Adipose tissue (tissue), 3 donors: ENCODE results near the gene NUP93. TPM values are rescaled to one million over a fixed set of nuclear protein-coding genes. Genes with fewer than 3 reads are reported as not detected.
"Not testable (repeated sequence)": the region's sequence is repeated elsewhere in the genome, so short reads cannot be mapped to it uniquely, and the experiment has no call there.

Source experiments
- H3K27ac ChIP-seq: one replicate; pipeline ENCODE4 v1.5.1; 2013; ENCODE audit warnings: low read depth, low read length
- WGBS, 3 donors: extraction: QIAGEN DNeasy Blood & Tissue Kit; methylation state at CpG; one replicate each; pipeline ENCODE4 v1.1.7; 2013; 5-methylcytosine and 5-hydroxymethylcytosine counted together
- polyA plus RNA-seq, 3 donors: library from polyadenylated mRNA; stranded (reverse); fragments of 200-250 nt; gene quantifications; one replicate each; pipeline ENCODE4 v1.2.3, GENCODE V29; 2013
- donor health status: healthy with polysubstance abuse.
- donor health status: Bipolar disorder and iron deficiency.
- donor health status: healthy.

Gene NUP93
- polyA plus RNA-seq, 3 donors, result 10.1 to 32.1 (median 19.8) TPM

DNA sequence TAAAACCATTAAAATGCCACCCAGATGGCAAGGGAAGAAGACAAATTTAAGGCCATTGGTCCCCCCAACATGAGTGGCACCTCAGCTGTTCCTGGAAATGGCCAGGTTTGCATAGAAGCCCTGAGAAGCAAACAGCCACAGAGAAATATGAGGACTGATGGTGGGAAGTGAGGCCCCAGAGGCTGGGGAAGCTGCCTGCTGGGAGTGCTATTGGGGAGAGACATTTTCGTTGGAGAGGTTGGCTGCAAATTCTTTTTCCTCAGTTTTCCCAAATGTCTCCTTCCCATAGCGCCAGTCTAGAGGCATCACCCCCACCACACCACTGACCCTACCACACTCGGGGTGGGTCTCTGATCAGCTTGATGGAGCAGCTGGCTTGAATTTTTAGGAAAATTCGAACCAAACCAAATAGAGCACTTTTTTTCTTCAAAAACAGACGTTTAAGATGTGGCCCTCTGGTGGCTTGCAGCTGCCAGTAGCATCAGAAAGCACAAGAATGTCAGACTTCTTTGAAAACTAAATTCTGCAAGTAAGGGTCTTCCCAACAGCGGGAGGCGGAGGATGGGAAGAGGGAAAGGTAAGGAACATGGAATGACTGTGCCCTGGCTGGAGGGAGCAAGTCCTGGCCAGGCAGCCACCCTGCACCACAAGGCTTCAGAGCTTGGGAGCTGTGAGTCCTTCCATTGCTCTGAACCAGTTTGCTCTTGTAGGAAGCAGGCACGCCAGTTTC lies 121.9 kb downstream of the NUP93 start:
- H3K27ac ChIP-seq, result no peak overlapping the region
- 64 to 70% (median 64%) methylated on average over 8 of the region's 8 CpGs for WGBS, 3 donors

DNA sequence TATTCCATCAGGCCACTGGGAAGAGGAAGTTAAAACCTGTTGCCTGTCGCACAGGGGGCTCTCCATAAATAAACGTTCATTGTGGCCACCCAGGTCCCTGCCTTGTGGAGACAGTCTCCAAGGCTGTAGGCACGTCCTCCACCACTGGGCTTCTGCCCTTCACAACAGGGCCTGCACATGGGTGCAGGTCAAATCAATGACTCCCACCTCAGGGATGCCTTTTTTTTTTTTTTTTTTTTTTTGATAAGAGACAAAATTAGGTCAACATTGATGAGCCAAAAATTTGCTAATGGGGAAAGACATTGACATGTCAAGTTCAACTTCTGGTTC lies 122.4 kb downstream of the NUP93 start:
- H3K27ac ChIP-seq, result no peak overlapping the region
- WGBS, 3 donors, result 62 to 85% (median 63%) methylated on average over 3 of the region's 3 CpGs

DNA sequence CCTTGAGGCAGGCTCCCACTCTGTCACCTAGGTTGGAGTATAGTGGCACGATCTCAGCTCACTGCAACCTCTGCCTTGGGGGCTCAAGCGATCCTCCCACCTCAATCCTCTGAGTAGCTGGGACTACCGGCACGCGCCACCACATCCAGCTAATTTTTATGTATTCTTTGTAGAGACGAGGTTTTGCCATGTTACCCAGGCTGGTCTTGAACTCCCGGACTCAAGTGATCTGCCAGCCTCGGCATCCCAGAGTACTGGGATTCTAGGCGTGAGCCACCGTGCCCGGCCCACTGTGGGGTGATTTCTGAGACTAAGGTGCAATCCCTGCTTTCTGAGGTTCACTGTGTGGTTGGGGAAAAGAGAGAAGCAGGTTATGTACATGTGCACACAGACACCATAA lies 123.0 kb downstream of the NUP93 start:
- no peak overlapping the region for H3K27ac ChIP-seq
- 96 to 98% (median 97%) methylated on average over 11 of the region's 11 CpGs for WGBS, 3 donors

- WGBS, 3 donors, result 93 to 95% (median 93%) methylated on average over 6 of the region's 6 CpGs
- no peak overlapping the region for H3K27ac ChIP-seq
Measured at GRCh38 chr16:56855201-56855600, 125.3 kb downstream of the NUP93 start.

DNA sequence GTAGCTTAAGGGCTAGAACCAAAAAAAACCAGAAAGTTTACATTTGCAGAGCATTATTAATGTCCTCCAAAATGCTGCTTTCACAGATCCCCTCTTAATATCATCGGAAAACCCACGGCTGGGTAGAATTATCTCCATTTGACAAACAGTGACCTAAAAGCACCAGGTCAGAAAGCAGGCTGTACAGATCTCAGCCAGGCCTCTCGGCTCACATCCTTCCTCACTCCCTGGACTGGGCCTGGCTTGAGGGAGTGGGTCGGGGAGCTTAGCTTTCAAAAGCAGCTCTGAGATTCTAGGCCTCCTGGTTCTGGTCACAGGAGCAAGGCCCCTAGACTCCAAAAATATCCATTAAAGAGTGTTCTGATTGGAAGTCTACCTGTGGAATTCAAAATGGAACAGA lies 126.0 kb downstream of the NUP93 start:
- WGBS, 3 donors, result 70 to 76% (median 72%) methylated on average over 4 of the region's 4 CpGs
- no peak overlapping the region for H3K27ac ChIP-seq

GRCh38 chr16:56856876-56857447 lies 127.0 kb downstream of the NUP93 start:
- 38 to 71% (median 68%) methylated on average over 6 of the region's 6 CpGs for WGBS, 3 donors
- no peak overlapping the region for H3K27ac ChIP-seq

- H3K27ac ChIP-seq, result no peak overlapping the region
- 50 to 90% (median 75%) methylated on average over 14 of the region's 14 CpGs for WGBS, 3 donors
Measured at GRCh38 chr16:56858374-56858773, 128.4 kb downstream of the NUP93 start.

GRCh38 chr16:56859636-56860035 lies 129.7 kb downstream of the NUP93 start:
- 83 to 88% (median 84%) methylated on average over 2 of the region's 2 CpGs for WGBS, 3 donors
- no peak overlapping the region for H3K27ac ChIP-seq

DNA sequence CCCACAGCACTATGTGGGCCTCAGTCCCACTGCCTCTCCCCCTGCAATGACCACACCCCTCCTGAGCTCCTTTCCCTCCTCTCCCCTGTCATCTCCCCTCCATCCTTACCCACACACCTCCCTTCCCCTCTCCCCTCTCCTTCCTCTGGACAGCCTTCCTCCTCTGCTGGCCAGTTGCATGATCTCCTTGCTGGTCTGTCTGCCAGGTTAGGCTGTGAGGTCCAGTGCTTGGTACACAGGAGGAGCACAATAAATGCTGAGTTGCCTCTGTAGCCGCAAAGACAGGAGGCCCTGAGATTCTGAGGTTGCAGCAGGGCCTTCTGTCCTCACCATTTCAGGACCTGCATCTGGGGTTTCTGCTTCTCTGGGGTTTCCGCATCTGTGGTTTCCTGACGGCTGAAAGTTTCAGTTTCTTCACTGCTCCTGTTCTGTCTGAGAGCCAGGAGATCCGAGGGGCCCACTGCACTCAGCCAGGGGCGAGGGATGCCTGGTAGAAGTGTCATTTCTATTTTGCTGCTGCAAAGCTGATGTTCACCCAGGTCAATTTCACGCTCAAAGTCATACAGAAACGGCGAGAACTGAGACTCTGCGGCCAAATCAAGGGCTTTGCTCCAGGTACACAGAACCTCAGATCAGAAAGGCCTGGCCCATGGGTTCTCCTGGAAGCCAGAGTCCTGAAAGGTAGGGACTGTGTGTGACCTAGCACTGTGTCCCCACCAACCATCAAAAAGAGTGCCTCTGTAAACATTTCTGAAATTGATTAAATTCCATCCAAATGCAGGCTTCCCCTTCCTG lies 130.5 kb downstream of the NUP93 start:
- WGBS, 3 donors, result 50 to 64% (median 53%) methylated on average over 9 of the region's 9 CpGs
- H3K27ac ChIP-seq, result no peak overlapping the region

GRCh38 chr16:56861092-56861610 lies 131.2 kb downstream of the NUP93 start:
- H3K27ac ChIP-seq, result no peak overlapping the region
- 26 to 52% (median 46%) methylated on average over 3 of the region's 3 CpGs for WGBS, 3 donors

- WGBS, 3 donors, result 92 to 96% (median 94%) methylated on average over 8 of the region's 8 CpGs
Measured at GRCh38 chr16:56861756-56862155, 131.8 kb downstream of the NUP93 start.

DNA sequence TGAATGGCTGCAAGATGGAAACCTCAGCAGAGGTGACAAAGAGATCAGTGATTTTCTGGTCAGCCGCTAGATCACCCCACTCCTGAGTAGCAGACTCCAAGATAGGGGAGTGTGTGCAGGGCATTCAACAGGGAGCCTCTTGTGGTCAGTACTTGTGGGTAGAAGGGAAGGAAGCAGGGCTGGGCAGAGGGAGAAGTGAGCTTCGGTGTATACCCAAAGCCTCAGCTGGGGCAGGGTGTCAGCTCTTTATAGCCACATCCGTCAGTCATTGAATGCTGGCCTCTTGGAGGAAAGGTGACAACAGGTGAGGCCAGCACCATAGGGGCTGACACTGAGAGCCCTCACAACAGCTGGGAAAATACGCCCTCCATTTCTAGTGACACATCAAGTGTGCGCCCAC lies 132.8 kb downstream of the NUP93 start:
- H3K27ac ChIP-seq, result no peak overlapping the region
- WGBS, 3 donors, result 68 to 95% (median 77%) methylated on average over 5 of the region's 5 CpGs

More at GRCh38 chr16:56861756-56862155, 131.8 kb downstream of the NUP93 start:
- no peak overlapping the region for H3K27ac ChIP-seq

- WGBS, 3 donors, result 82 to 84% (median 83%) methylated on average over 12 of the region's 12 CpGs
- H3K27ac ChIP-seq, result no peak within 1 kb of the TSS
Measured at GRCh38 chr16:56864960-56865359, 135.0 kb downstream of the NUP93 start, which contains the start of gene SLC12A3. Gene SLC12A3 (plus strand): TSS chr16:56865207. CDS start chr16:56865236, 29 bp downstream.

- 96 to 98% (median 96%) methylated on average over 12 to 13 of the region's 13 CpGs for WGBS, 3 donors
- no peak overlapping the region for H3K27ac ChIP-seq
Measured at GRCh38 chr16:56865394-56866062, 135.6 kb downstream of the NUP93 start.

DNA sequence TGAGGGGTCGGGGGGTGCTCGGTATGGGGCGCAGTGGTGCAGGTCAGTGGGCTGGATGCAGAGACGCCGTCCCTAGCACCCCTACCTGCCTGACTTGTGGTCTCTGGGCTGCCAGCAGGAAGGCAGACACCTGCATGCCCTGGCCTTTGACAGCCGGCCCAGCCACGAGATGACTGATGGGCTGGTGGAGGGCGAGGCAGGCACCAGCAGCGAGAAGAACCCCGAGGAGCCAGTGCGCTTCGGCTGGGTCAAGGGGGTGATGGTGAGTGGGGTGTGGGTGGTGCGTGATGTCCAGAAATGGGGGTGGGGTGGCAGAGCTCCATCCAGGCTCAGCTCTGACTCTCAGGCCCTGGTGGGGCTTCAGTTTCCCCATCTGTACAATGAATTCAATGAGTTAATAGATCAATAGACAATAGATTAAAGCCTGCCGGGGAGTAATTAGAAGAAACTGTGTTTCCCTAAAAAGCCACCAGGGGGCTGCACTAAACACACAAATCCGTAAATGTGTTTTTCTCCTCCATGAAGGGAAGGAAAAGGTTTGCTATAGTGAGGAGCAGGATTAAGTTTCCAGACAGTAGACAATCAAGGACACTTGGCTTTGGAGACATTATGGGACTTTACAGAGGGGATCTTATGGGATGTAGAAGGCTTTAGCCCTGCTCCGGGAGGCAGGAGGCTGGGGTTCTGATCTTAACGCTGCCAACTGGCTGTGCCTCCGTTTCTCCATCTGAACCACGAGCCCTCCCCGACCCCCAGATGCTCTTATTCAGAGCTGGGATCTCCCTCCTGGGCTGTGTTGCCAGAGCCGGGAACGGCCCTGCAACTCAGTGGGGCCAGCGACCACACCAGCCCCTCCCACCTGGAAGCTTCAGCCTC lies 137.3 kb downstream of the NUP93 start:
- 43 to 54% (median 50%) methylated on average over 23 of the region's 23 CpGs for WGBS, 3 donors
- H3K27ac ChIP-seq, result no peak overlapping the region

DNA sequence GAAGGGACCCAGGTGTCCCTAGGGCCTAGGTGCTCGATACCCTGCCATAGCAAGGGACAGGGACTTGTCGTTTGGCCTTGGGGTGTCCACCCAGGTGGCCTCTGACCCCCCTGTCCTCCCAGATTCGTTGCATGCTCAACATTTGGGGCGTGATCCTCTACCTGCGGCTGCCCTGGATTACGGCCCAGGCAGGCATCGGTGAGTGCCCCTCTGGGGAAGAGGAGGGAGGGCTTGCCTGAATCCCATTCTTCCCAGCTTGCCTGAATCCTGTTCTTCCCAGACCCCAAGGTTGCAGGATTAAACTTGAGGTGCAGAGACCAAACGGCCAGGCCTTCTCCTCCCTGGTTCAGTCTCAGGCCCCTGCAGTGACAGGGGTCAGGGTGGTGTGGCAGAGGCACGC lies 138.2 kb downstream of the NUP93 start:
- no peak overlapping the region for H3K27ac ChIP-seq
- 85 to 94% (median 89%) methylated on average over 9 of the region's 9 CpGs for WGBS, 3 donors

DNA sequence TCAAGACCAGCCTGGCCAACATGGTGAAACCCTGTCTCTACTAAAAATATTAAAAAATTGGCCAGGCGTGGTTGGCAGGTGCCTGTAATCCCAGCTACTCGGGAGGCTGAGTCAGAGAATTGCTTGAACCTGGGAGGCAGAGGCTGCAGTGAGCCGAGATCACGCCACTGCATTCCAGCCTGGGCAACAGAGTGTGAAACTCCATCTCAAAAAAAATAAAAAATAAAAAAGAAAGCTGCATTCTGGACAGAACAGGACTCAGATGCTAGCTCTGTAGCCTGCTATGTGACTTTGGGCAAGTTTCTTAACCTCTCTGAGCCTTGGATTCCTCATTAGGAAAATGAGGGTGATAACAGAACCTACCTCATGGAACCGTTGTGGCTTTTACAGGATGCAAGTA lies 138.8 kb downstream of the NUP93 start:
- H3K27ac ChIP-seq, result not testable (repeated sequence)
- 85 to 92% (median 91%) methylated on average over 5 of the region's 5 CpGs for WGBS, 3 donors
